ENCODE data around the gene TFR2.

TFR2 gene

GRCh38 chr7:100584683-100585510 lies 56.5 kb downstream of the TFR2 start:
- DNase-seq = peak; percentile 94

- DNase-seq = no peak
Measured at GRCh38 chr7:100584054-100584682, 57.2 kb downstream of the TFR2 start.

GRCh38 chr7:100583132-100584053 lies 58.0 kb downstream of the TFR2 start:
- DNase-seq = peak; percentile 85

- no peak for DNase-seq
Measured at GRCh38 chr7:100582650-100583049, 58.7 kb downstream of the TFR2 start.

GRCh38 chr7:100582041-100582579 lies 59.2 kb downstream of the TFR2 start:
- no peak for DNase-seq

GRCh38 chr7:100580466-100581283 lies 60.7 kb downstream of the TFR2 start:
- no peak for DNase-seq

GRCh38 chr7:100578246-100579183 lies 62.8 kb downstream of the TFR2 start:
- DNase-seq = no peak

GRCh38 chr7:100577507-100577906 lies 63.8 kb downstream of the TFR2 start:
- DNase-seq = no peak

GRCh38 chr7:100577103-100577502 lies 64.2 kb downstream of the TFR2 start:
- no peak for DNase-seq

GRCh38 chr7:100576384-100576993 lies 64.9 kb downstream of the TFR2 start:
- DNase-seq = no peak

- DNase-seq = no peak
Measured at GRCh38 chr7:100575746-100576383, 65.5 kb downstream of the TFR2 start.

GRCh38 chr7:100575206-100575631 lies 66.1 kb downstream of the TFR2 start:
- no peak for DNase-seq

- DNase-seq = no peak
Measured at GRCh38 chr7:100574362-100575205, 66.8 kb downstream of the TFR2 start.

- no peak for DNase-seq
Measured at GRCh38 chr7:100573691-100574361, 67.5 kb downstream of the TFR2 start, which contains the start of gene SAP25. Gene SAP25, minus strand, starts transcription at chr7:100573900. Its CDS starts 158 bp downstream, at chr7:100573742.

GRCh38 chr7:100572949-100573675 lies 68.2 kb downstream of the TFR2 start:
- no peak for DNase-seq

GRCh38 chr7:100572281-100572948 lies 68.9 kb downstream of the TFR2 start:
- no peak for DNase-seq

- no peak for DNase-seq
Measured at GRCh38 chr7:100571829-100572116, 69.6 kb downstream of the TFR2 start.
